ENCODE measurements around the gene MIR17HG.
"Not testable (repeated sequence)": the region's sequence is repeated elsewhere in the genome, so short reads cannot be mapped to it uniquely, and the experiment has no call there.

Gene MIR17HG

GRCh38 chr13:91347996-91348905 lies 764 bp downstream of the MIR17HG start:
- no peak for DNase-seq

GRCh38 chr13:91348906-91349435 lies 1.5 kb downstream of the MIR17HG start:
- DNase-seq: peak; percentile 18

- peak; percentile 12 for DNase-seq
Observed at GRCh38 chr13:91349992-91350911, 2.8 kb downstream of the MIR17HG start.

GRCh38 chr13:91351123-91351522 lies 3.6 kb downstream of the MIR17HG start:
- DNase-seq: no peak

GRCh38 chr13:91351980-91352379 lies 4.5 kb downstream of the MIR17HG start:
- DNase-seq: no peak

DNA sequence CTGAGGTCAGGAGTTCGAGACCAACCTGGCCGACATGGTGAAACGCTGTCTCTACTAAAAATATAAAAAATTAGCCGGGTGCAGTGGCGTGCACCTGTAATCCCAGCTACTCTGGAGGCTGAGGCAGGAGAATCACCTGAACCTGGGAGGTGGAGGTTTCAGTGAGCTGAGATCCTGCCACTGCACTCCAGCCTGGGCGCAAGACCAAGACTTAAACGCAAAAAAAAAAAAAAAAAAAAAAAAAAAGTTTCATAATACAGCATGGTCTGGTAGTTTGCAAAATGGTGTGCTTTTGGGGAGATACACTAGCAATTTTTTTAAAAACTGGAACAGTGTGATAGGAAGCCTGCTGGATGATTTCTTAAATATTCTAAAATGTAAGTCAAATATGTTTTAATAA lies 5.4 kb downstream of the MIR17HG start:
- DNase-seq: not testable (repeated sequence)

DNA sequence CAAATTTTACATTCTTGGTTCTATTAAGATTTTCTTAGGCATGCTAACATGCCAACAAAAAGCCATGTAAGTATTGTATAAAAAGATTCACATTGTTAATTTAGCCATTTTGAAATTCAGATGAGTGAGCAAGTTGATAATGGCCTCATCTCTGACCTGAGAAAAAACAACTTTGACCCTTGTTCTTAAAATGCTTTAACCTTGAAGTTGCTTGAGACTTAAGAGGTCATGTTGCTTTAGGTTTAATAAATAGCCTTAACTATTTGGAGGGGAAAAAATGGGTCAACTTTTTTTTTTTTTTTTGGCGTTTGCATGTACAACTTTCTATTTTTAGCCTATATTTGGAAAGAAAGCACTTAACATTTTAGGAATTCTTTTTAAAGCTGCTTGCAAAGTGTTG lies 6.0 kb downstream of the MIR17HG start:
- no peak for DNase-seq

DNA sequence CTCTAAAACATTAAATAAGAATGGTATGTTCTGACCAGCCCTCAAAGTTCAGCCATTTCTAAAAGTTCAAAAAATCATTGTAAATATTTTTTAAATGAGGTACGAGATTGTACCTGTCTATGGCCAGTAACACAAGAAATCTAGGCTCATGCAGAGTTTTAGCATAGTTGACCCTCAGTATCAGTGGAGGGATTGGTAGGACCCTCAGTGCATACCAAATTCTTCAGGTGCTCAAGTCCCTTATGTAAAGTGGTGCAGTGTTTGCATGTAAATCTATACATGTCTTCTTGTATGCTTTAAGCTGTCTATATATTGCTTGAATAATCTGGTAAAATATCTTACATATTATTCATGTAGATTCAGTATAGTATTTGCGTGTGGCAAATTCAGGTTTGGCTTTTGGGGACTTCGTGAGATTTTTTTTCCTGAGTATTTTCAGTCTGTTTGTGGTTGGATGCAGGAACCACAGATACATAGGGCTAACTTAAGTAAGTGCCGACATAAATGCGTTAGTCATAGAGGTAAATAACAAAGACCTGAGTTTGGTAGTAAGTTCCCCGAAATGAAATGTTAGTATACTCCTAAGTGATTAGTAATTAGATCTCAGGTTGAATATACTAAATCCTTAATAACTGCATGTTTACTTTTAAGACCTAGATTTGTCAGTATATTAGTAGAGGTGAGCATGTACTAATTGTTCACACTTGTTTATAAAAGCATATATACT lies 7.8 kb downstream of the MIR17HG start:
- DNase-seq: no peak

- no peak for DNase-seq
Observed at GRCh38 chr13:91355826-91356710, 8.6 kb downstream of the MIR17HG start.

DNA sequence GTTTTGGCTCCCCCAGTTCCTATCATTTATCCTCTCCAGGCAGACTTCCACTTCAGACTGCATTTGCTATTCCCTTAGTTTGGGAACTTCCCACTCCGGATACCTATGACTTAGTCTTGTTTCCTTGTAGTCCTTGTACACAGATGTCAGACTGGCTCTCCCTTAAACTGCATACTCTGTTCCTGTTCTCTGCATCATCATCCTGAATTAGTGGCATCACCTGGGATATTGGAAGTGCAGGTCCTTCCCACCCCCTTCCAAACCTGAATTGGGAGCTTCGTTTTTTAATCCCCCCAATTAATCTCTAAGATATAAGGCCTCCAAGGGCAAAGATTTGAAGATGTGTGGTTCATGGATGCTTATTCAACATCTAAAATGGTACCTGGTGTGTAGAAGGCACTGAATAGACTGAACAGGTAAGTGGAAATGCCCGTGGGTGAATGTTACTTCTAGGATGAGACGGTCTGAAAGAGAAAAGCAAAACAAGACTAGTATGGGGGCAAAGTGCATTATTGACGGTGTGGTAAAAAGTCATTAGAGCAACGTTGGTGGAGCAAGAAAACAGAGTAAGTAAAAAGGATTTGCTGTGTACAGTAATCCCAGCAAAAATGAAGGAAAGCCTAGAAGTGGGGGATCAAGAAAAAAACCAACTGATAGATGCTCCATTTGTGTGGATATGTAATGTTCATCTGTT lies 9.6 kb downstream of the MIR17HG start:
- DNase-seq: no peak

DNA sequence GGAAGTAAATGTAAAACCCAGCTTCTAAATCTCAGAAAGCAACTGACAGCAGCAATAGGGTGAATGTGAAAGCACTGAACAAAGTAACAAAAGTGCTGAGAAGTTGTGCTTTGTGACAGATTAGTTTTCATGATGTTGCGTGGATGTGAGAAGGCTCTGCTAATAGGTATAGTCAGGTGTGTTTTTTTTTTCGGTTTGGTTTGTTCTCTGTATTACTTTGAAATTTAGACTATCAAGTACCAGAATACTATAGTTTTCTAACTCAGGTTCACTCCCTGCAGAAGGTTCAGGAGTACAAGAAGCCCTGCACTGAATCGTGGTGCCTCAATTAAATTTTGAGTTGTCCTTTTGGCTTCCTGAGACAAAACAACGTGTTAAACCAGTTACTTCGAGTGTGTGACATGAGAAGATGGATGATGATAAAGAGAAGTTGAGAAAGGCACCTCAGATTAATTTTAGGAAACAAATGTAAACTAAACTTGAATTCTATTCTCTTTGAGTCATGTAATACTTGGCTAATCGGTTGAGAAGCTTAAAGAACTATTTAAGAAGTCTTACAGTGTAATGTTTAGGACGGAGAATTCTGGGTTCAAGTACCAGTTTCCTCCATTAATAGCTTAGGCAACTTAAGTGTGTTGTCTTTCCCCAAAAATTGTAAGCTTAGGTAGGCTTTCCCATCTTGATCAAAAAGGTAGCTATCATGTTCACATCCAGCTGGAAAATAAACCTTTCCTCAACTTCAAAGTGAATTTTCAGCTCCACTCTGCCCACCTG lies 10.3 kb downstream of the MIR17HG start:
- DNase-seq: no peak

GRCh38 chr13:91358387-91358782 lies 10.9 kb downstream of the MIR17HG start:
- DNase-seq: no peak

GRCh38 chr13:91359111-91359510 lies 11.6 kb downstream of the MIR17HG start:
- no peak for DNase-seq

DNA sequence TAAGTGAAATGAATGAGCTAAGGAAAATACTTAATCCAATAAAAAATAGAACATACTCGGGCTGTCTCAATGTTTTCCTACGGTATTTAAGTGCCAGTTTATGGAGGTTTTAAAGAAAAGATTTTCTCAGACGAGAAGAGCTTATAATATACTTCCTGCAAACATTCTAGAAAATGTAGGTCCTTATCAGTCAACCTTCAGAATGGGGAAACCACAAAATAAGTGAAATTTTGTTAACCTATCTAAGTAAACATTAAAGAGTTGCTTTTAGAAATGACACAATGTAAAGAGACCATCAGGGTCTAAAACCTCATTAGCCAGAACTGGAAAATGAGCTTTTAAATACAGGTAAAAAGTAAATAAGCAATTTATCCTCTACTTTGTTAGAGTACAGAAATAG lies 12.1 kb downstream of the MIR17HG start:
- DNase-seq: no peak

DNA sequence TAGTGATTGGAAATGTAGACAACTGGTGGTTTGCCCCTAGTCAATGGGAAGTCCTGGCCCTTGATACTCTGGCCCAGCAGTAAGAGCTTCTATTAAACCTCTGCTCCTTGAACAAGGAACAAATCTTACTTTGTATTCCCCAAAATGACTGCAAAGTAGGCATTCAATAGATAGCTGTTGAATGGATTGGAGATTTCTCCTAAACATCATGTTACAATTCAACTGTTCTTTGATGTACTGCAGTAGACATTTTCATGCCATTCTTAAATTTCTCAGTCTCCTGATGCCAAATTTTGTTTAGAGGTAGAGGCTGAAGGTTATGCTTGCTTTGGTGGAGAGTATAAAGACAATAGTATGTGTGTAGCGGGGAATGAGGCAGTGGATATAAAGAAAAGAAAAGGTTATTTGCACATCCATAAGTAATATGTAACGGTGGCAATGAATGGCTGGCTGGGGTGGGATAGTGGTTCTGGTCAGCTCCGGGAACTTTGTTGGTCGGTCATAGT lies 12.8 kb downstream of the MIR17HG start:
- DNase-seq: no peak

DNA sequence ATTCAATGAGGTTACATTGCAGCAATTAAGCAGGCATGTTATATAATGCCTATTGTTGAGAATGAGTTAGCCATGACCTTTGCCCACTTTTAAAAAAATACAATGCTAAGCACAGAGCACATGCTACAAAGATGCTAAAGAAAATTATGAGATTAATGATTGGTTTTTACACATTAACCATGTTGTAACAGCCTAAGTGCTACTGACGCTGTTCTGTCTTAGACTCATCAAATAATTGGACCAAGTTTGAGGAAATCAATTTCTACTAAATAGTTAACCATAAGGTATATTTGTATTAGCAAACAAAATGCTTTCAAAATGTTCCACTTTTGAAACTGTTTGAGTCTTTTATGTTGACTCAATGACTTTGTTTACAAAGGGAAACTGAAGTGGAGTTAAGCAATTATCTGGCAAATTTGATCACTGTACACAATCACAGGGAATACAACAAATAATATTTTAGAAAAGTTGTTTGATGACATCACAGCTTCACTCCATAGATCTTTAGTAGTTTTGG lies 14.3 kb downstream of the MIR17HG start:
- no peak for DNase-seq

- no peak for DNase-seq
Observed at GRCh38 chr13:91362908-91363307, 15.4 kb downstream of the MIR17HG start.

DNA sequence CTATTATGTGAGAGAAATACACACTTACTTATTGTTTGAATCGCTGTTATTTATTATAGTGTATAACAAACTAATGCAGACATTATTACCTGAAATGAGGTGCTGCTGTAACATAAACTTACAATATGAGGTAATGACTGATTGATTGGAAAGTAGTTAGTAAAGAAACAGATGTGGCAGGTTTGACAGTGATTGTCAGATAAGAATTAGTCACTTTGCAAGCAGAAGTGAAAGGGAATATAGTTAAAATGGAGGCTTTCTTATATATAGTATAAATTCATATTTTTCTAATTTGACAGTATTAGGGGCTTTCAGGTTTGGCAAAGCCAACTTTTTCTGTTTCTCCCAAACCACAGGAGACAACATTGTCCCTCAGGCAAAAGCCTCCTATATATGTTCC lies 20.6 kb downstream of the MIR17HG start:
- DNase-seq: no peak

DNA sequence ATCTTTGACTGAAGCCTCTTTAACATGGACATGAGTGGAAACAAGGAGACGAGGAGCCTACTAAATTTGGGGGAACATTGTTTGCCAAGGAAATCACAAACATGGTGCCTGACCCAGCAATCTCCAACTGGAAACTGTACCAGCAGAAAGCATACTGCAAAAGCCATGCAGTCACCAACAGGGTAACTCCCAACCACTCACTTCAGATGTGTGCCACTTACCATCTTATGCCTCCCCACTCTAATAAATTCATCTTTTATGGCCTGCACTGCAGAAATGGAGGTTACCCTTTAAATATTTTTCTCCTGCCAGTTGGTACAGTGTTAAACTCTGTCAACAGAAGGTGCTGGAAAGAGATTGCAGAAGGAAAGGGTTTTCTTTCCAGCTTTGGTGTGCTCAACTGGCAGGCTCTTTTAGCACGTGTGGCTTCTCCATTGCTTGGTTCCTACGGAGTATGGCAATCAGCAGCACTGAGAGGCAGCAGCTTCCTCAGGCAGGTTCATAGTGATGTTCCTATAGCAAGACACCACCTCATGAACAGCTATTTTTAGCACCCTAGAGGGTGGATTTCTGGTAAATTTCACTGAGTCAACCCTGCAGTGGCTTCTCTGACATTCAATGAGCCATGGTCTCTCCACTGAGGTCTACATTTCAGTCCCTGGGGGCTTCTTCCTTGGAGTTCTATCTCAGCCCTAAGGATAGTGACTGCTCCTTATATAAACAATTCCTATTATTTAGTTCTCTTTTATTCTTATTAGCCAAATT lies 21.4 kb downstream of the MIR17HG start:
- DNase-seq: no peak

Measured in NCI-H524 treated with DMSO at 0.1 percent for 48 hours (cell line).